ENCODE measurements around the gene ARID1B.

DNA sequence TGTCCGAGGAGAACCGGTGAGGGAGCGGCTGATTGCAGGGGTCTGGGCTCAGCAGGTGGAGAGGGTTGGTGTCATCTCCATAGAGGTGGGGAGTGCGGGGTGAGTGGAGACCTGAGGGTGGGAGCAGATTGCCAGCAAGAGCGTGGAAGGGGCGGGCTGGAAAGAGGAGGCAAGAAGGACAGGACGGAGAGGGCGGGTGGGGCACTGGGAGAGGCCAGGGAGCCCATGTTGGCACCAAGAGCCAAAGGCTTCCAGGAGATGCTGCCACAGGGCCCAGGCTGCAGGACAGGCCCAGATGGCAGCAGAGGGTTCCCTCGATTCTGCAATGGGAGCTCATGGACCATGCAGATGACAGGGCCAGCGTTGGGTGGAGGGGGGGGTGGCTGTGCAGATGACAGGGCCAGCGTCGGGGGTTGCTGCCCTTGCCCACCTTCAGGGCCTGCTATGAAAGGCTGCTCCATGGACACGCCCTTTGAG is 440.8 kb downstream of the ARID1B start:
- TF ChIP-seq ZNF274 (IDR thresholded peaks at IDR 0.05; ENCODE audit: low read length) (no peak), ZNF274 (tag by site-specific recombination; IDR thresholded peaks at IDR 0.05; ENCODE audit: borderline replicate concordance) (no peak), ZBTB48 (tag by site-specific recombination; IDR thresholded peaks at IDR 0.05) (no peak), TCF7L2 (IDR thresholded peaks at IDR 0.05; ENCODE audit: borderline replicate concordance, low read depth, low read length) (no peak), ZNF600 (tag by site-specific recombination; IDR thresholded peaks at IDR 0.05) (no peak), ZNF558 (tag by site-specific recombination; IDR thresholded peaks at IDR 0.05) (no peak), ZNF660 (tag by site-specific recombination; IDR thresholded peaks at IDR 0.05) (no peak), ZNF184 (tag by site-specific recombination; IDR thresholded peaks at IDR 0.05) (no peak)
- TF ChIP-seq, protein P1, sequence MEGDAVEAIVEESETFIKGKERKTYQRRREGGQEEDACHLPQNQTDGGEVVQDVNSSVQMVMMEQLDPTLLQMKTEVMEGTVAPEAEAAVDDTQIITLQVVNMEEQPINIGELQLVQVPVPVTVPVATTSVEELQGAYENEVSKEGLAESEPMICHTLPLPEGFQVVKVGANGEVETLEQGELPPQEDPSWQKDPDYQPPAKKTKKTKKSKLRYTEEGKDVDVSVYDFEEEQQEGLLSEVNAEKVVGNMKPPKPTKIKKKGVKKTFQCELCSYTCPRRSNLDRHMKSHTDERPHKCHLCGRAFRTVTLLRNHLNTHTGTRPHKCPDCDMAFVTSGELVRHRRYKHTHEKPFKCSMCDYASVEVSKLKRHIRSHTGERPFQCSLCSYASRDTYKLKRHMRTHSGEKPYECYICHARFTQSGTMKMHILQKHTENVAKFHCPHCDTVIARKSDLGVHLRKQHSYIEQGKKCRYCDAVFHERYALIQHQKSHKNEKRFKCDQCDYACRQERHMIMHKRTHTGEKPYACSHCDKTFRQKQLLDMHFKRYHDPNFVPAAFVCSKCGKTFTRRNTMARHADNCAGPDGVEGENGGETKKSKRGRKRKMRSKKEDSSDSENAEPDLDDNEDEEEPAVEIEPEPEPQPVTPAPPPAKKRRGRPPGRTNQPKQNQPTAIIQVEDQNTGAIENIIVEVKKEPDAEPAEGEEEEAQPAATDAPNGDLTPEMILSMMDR (tag by site-specific recombination; IDR thresholded peaks at IDR 0.05) = no peak
- TF ChIP-seq, protein P2, sequence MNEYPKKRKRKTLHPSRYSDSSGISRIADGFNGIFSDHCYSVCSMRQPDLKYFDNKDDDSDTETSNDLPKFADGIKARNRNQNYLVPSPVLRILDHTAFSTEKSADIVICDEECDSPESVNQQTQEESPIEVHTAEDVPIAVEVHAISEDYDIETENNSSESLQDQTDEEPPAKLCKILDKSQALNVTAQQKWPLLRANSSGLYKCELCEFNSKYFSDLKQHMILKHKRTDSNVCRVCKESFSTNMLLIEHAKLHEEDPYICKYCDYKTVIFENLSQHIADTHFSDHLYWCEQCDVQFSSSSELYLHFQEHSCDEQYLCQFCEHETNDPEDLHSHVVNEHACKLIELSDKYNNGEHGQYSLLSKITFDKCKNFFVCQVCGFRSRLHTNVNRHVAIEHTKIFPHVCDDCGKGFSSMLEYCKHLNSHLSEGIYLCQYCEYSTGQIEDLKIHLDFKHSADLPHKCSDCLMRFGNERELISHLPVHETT (tag by site-specific recombination; IDR thresholded peaks at IDR 0.05) = no peak

Data from HEK293 (cell line).